ENCODE results near the gene ATXN10.
"Not testable (repeated sequence)": the region's sequence is repeated elsewhere in the genome, so short reads cannot be mapped to it uniquely, and the experiment has no call there.

Gene ATXN10, protein sequence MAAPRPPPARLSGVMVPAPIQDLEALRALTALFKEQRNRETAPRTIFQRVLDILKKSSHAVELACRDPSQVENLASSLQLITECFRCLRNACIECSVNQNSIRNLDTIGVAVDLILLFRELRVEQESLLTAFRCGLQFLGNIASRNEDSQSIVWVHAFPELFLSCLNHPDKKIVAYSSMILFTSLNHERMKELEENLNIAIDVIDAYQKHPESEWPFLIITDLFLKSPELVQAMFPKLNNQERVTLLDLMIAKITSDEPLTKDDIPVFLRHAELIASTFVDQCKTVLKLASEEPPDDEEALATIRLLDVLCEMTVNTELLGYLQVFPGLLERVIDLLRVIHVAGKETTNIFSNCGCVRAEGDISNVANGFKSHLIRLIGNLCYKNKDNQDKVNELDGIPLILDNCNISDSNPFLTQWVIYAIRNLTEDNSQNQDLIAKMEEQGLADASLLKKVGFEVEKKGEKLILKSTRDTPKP

DNA sequence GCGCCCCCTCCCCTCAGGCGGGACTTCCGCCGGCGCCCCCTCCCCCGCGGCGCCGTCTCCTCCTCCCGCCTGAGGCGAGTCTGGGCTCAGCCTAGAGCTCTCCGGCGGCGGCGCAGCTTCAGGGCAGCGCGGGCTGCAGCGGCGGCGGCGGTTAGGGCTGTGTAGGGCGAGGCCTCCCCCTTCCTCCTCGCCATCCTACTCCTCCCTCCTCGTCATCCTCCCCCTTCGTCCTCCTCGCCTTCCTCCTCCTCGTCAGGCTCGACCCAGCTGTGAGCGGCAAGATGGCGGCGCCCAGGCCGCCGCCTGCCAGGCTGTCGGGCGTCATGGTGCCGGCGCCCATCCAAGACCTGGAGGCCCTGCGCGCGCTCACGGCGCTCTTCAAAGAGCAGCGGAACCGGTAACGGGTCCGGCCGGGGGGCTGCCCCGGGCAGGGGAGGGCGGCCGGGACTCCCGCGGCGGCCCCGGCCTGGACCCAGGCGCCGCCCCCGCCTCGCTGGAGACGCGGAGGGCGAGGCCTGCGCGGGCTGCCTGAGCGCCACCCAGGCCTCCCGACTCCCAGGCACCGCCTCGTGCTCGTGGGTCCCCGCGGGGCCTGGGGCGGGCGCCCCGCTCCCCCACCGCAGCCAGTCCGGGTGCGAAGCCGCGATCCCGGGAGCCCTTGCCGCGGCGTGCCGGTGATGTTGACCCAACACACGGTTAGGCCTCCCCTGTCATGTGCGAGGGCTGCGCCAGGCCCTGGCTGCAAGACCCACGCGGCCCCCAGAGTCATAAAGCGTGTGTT is at the start of gene ATXN10:
Gene ATXN10, plus strand, starts transcription at position 52 of the 781 bp plus-strand sequence. Its CDS starts 230 bp downstream, at position 282.
- no peaks in the 10 kb centered on the region for H3K36me3 ChIP-seq (ENCODE audit: insufficient read depth, low read length)
- H3K9me3 ChIP-seq (ENCODE audit: control insufficient read depth, insufficient read depth, low read length) = no peaks in the 10 kb centered on the region
- peak within 1 kb of the TSS; percentile 90 for H3K9ac ChIP-seq (ENCODE audit: low read depth, low read length)
- peaks cover 5% of the 10 kb centered on the region for H3K4me1 ChIP-seq (ENCODE audit: insufficient read depth, low read length)

DNA sequence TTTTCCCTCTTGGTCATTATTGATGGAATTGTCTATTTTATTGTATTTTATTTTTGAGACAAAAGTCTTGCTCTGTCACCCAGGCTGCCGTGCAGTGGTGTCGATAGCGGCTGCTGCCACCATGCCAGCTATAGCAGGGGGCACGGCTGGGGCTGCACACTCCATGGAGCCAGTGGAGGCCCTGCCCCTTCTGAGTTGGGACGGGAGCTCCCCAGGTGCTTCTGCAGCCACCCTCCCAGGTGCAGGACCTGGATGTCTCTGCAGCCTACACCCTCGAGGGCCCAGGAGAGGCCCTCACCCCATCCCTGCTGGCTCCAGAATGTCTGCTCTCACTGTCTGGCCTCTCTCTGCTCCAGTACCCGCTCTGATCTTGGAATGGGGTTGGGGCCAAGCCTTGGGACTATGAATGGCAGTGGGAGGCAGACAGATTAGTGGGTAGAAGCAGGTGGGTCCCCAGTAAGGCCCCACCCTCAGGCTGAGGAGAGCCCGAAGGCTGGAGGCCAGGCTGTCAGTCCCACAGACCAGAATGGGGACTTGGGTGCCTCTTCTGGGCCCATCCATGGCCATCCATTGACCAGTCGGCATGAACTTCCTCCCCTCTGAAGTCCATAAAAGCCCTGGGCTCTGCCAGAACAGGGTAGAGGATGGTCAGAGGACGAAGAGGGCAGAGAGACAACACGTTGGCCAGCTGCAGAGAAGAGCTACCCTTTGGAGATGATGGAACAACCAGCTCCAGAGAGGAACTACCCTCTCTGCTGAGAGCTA is 49.6 kb upstream of the ATXN10 start:
- Histone ChIP-seq H3K36me3 (ENCODE audit: insufficient read depth, low read length) (no peaks in the 10 kb centered on the region), H3K4me1 (ENCODE audit: insufficient read depth, low read length) (no peaks in the 10 kb centered on the region), H3K9me3 (ENCODE audit: control insufficient read depth, insufficient read depth, low read length) (0 out of 2 replicates have a peak, but pooled peaks cover 2% of the 10 kb centered on the region), H3K9ac (ENCODE audit: low read depth, low read length) (no peak overlapping the region)

DNA sequence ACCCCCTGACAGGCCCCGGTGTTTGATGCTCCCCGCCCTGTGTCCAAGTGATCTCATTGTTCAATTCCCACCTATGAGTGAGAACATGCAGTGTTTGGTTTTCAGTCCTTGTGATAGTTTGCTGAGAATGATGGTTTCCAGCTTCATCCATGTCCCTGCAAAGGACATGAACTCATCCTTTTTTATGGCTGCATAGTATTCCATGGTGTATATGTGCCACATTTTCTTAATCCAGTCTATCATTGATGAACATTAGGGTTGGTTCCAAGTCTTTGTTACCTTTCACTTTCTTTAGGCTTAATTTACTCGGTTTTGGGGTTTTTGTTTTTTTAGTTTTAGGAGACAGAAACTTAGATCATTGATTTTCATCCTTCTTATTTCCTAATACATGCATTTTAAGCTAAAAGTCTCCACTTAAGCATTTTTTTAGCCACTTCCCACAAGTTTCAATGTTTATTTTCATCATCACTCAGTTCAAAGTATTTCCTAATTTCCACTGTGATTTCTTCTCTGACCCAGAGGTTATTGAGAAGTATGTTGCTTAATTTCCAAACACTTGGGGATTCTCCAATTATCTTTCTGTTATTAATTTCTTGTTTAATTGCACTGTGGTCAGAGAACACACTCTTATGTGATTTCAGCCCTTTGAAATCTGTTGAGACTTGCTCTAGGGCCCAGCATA is 48.0 kb upstream of the ATXN10 start:
- not testable (repeated sequence) for H3K9ac ChIP-seq (ENCODE audit: low read depth, low read length); H3K4me1 ChIP-seq (ENCODE audit: insufficient read depth, low read length); H3K9me3 ChIP-seq (ENCODE audit: control insufficient read depth, insufficient read depth, low read length); H3K36me3 ChIP-seq (ENCODE audit: insufficient read depth, low read length)

DNA sequence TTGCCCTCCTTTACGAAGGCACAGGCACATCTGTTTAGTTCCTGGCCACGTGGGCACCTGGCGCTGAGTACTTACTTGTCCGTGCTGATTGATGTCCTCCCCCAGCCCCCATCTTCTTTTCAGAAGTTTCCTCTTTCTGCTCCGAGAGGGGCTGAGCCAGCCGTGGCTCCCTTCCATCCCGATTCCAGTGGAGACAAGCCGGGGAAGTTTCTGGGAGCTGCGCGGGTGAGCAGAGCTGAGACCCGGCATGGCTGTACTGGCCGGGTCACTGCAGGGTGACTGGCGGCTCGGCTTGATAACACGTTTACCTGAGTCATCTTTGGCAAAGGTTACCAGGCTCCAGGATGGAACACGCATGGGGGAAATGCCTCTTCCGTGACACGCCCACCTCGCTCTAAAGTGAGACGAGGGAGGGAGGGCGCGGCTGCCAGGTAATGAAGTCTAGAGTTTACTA is 45.4 kb upstream of the ATXN10 start:
- H3K9me3 ChIP-seq (ENCODE audit: control insufficient read depth, insufficient read depth, low read length) = no peaks in the 10 kb centered on the region
- no peak overlapping the region for H3K9ac ChIP-seq (ENCODE audit: low read depth, low read length)
- H3K4me1 ChIP-seq (ENCODE audit: insufficient read depth, low read length) = peaks cover 21% of the 10 kb centered on the region
- H3K36me3 ChIP-seq (ENCODE audit: insufficient read depth, low read length) = no peaks in the 10 kb centered on the region

DNA sequence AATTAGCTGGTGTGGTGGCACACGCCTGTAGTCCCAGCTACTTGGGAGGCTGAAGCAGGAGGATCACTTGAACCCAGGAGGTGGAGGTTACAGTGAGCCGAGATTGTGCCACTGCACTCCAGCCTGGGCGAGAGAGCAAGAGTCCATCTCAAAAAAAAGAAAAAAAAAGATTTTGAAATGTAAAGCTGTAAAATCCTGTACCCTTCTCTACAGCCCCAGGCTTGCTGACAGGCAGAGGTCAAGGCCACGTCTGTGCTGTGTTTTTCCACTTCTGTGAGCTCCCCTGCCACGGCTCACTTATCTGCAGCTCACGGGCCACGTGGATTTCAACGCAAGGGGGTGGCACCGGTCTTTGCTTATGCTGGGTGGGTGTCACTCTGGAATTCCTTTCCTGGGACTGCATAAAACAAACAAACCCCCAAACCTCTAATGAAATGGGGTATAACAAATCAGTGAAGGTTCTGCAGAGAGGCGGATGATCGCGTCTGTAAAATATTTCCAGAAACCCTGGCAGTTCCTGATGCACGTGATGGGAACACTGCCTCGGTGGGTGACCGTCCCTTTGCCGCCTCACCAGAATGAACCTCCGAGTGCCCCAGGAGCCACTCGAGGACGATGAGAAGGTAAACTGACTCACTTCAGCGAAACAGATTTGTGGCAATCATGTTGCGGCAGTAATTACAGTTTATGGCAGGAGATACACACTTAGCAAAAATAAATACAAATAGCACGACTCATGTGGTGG is 44.0 kb upstream of the ATXN10 start:
- Histone ChIP-seq H3K9me3 (ENCODE audit: control insufficient read depth, insufficient read depth, low read length) (no peaks in the 10 kb centered on the region), H3K4me1 (ENCODE audit: insufficient read depth, low read length) (peaks cover 27% of the 10 kb centered on the region), H3K9ac (ENCODE audit: low read depth, low read length) (no peak overlapping the region), H3K36me3 (ENCODE audit: insufficient read depth, low read length) (no peaks in the 10 kb centered on the region)

DNA sequence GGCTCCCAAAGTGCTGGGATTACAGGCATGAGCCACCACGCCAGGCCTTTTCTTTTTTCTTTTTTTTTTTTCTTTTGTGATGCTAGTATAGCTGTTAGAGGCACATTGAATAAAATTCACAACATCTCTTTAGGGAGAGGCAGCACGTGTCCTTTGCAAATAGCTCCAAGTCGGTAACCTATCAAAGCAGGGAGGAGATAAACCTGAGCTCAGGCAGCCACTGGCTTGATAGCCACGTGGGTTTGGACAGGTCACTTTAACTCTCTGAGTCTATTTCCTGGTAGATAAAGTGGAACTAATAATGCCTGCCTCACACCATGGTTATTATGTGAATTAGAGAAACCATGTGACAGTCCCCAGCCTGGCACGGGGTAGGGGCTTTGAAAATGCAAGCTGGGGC is 43.1 kb upstream of the ATXN10 start:
- Histone ChIP-seq H3K9ac (ENCODE audit: low read depth, low read length) (no peak overlapping the region), H3K9me3 (ENCODE audit: control insufficient read depth, insufficient read depth, low read length) (no peaks in the 10 kb centered on the region), H3K36me3 (ENCODE audit: insufficient read depth, low read length) (no peaks in the 10 kb centered on the region), H3K4me1 (ENCODE audit: insufficient read depth, low read length) (peaks cover 27% of the 10 kb centered on the region)

DNA sequence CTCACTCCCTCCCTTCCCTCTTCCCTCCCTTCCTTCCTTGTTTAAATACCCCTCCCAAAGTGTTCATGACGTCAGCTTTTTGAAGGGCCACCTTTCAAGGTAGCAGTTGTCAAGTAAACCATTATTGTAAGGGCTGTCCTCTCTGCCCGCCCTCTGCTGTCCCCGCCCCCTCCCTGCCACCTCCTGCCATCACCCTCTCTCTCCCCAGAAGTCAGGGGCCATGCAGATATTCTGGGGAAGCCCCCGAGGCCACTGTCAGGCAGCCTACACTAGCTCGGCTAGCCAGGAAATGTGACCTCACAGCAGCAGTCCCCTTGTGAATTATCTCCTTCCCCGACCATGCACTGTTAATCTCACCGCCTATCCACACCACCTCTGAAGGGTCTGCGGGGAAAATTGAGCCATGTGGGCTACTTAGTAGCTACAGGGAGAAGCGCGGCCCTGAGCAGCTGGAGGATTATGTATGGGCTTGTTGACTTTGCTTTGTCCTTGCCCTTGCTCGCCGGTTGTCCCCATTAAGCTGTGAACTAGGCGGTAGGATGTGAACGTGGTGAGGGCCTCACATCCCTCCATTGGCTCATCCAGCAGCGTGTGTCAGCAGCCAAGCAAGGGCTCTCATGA is 42.1 kb upstream of the ATXN10 start:
- H3K9me3 ChIP-seq (ENCODE audit: control insufficient read depth, insufficient read depth, low read length) = no peaks in the 10 kb centered on the region
- no peak overlapping the region for H3K9ac ChIP-seq (ENCODE audit: low read depth, low read length)
- H3K36me3 ChIP-seq (ENCODE audit: insufficient read depth, low read length) = no peaks in the 10 kb centered on the region
- H3K4me1 ChIP-seq (ENCODE audit: insufficient read depth, low read length) = peaks cover 27% of the 10 kb centered on the region

DNA sequence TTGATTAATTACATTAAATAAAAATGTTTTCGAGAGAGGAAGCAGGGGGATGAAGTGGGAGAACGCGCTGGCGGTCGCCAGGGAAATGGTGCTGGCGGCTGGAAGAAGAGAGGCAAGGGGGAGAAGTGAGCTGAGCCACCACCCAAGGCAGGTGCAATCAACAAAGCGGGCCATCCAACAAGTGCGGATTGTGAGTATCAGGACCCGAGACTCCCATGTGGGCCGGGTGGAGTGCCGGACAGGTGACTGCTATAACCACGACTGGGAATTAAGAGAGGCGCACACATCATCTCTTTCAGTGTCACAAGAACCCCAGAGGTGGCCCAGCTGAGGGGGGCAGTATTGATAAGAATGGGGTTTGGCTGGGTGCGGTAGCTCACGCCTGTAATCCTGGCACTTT is 41.2 kb upstream of the ATXN10 start:
- Histone ChIP-seq H3K9ac (ENCODE audit: low read depth, low read length) (no peak overlapping the region), H3K36me3 (ENCODE audit: insufficient read depth, low read length) (no peaks in the 10 kb centered on the region), H3K4me1 (ENCODE audit: insufficient read depth, low read length) (peaks cover 27% of the 10 kb centered on the region)

DNA sequence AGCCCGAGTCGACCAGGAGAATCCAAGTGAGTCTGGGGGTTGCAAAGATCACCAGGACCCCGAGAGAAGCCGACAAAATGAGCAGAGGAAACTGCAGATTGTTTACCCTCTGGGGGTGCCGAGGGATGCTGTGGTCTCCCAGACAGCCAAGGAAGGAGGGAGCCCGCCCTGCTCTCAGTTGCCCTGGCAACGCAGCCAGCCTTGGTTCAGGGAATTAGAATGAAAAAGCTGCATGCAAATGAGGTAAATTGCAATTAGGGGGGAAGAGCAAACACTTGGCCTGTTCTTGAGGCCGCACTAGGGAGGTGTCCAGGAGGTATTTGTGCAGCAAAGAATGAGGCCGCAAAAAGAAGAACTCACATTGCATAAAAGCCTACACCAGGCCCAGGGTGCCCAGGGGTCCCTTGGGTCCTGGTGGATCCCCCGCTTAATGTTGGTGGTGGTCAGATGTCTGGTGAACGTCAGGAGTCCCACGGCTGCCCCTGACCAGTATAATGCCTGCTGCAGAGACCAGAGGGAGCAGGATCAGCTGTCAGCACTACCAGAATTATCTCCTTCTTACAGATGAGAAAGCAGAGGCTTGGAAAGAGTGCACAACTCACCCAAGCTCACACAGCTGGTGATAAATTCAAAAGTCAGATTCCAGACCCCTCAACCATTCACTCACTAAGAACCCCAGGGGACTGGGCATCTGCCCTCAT is 40.3 kb upstream of the ATXN10 start:
- peaks cover 27% of the 10 kb centered on the region for H3K4me1 ChIP-seq (ENCODE audit: insufficient read depth, low read length)
- no peaks in the 10 kb centered on the region for H3K9me3 ChIP-seq (ENCODE audit: control insufficient read depth, insufficient read depth, low read length)
- H3K9ac ChIP-seq (ENCODE audit: low read depth, low read length) = no peak overlapping the region
- H3K36me3 ChIP-seq (ENCODE audit: insufficient read depth, low read length) = no peaks in the 10 kb centered on the region

More for the DNA sequence above, 41.2 kb upstream of the ATXN10 start:
- H3K9me3 ChIP-seq (ENCODE audit: control insufficient read depth, insufficient read depth, low read length) = no peaks in the 10 kb centered on the region

DNA sequence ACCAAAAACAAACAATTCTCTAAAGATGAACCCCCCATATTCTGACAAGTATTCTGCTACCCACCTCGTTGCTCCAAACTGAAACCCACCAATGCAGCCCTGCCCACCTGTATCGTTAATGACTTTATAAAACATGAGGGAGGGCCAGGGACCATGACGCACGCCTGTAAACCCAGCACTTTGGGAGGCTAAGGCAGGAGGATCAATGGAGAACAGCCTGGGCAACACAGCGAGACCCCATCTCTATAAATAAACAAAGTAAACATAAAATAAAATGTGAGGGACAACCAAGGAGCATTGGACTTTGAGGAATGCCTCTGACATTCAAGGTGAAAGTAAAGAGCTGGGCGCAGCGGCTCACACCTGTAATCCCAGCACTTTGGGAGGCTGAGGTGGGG is 39.8 kb upstream of the ATXN10 start:
- Histone ChIP-seq H3K4me1 (ENCODE audit: insufficient read depth, low read length) (peaks cover 27% of the 10 kb centered on the region), H3K36me3 (ENCODE audit: insufficient read depth, low read length) (no peaks in the 10 kb centered on the region), H3K9me3 (ENCODE audit: control insufficient read depth, insufficient read depth, low read length) (no peaks in the 10 kb centered on the region), H3K9ac (ENCODE audit: low read depth, low read length) (no peak overlapping the region)

DNA sequence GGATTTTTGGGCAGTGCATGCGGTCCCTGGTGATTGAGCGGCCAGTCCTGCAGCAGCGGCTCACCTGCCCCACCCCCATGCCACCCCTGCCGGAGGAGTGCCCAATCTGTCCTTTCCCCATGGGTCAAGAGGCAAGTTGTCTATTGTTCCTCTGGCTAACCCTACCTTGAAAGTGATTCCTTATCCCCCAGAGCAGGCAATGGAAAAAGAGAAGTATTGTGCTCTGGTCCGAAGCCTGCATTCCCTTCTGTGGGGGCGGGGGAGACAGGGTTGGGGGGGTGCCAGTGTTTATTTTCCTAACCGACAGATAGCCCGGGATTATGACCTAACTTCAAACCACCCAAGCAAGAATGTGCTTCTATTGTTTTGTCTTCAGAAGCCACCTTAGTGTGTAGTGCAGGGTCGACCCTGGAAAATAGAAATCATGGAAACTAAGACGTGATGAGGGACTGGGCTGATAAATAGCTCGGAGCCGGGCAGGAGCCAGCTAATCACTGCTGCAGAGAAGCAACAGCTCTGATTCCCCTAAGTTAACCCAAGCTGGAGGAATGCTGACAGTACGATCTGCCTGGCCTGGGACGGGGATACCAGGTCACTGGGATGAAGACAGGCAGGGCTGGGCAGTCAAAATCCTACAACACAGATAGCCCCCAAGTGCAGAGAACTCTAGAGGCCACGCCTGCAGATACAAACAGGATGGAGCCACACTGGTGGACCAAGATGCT is 38.7 kb upstream of the ATXN10 start:
- peaks cover 24% of the 10 kb centered on the region for H3K4me1 ChIP-seq (ENCODE audit: insufficient read depth, low read length)
- H3K9ac ChIP-seq (ENCODE audit: low read depth, low read length) = no peak overlapping the region
- H3K9me3 ChIP-seq (ENCODE audit: control insufficient read depth, insufficient read depth, low read length) = no peaks in the 10 kb centered on the region
- H3K36me3 ChIP-seq (ENCODE audit: insufficient read depth, low read length) = no peaks in the 10 kb centered on the region

DNA sequence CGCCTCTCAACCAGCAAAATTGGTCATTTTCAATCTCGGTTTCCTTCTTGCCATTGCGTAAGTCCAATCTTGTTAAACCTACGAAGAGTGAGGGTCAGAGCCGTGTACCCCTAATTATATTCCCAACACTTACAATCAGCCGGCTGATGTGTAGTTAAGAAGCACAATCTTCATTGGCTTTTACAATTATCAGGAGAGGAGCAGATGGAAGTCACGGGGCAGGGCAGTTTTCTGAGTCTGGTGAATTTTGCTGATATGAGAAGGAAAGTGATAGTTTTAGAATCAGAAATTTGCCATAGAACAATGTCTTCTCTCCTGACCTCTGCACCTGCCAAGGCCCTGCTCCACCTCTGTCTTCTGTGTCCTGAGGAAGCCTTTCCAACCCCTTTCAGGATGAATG is 35.0 kb upstream of the ATXN10 start:
- Histone ChIP-seq H3K9ac (ENCODE audit: low read depth, low read length) (no peak overlapping the region), H3K9me3 (ENCODE audit: control insufficient read depth, insufficient read depth, low read length) (no peaks in the 10 kb centered on the region), H3K4me1 (ENCODE audit: insufficient read depth, low read length) (peaks cover 22% of the 10 kb centered on the region), H3K36me3 (ENCODE audit: insufficient read depth, low read length) (no peaks in the 10 kb centered on the region)

Measured in ES-I3 (cell line).